Muscle of back (tissue), 11 donors: ENCODE results near the gene FHIT. TPM values are rescaled to one million over a fixed set of nuclear protein-coding genes. Genes with fewer than 3 reads are reported as not detected.
A peak's percentile ranks its signal among the peaks of the same experiment; 100 is the strongest.
"Not testable (repeated sequence)": the region's sequence is repeated elsewhere in the genome, so short reads cannot be mapped to it uniquely, and the experiment has no call there.

Experiments used
- DNase-seq, 3 donors: peaks; one replicate each; pipeline versions ENCODE4 v3.0.0 to v3.0.0-alpha.2; 2013
- polyA plus RNA-seq, 10 donors: library from polyadenylated mRNA; unstranded; fragments of 120-200 nt; gene quantifications; one replicate each; pipeline ENCODE4 v1.2.1, GENCODE V29; 2013; ENCODE audit not compliant: insufficient read length in 10 of 10

FHIT gene
- polyA plus RNA-seq, 10 donors, result 4.2 to 8.0 (median 5.8) TPM

- DNase-seq, result peak; percentile 16 to 81 (median 36)
Measured at GRCh38 chr3:60708191-60708975, 542.9 kb downstream of the FHIT start.

GRCh38 chr3:60707452-60708020, 543.7 kb downstream of the FHIT start:
- no peak for DNase-seq

GRCh38 chr3:60703956-60704736, 547.1 kb downstream of the FHIT start:
- DNase-seq, result peak in 1 of 3 donors; percentile 25

DNA sequence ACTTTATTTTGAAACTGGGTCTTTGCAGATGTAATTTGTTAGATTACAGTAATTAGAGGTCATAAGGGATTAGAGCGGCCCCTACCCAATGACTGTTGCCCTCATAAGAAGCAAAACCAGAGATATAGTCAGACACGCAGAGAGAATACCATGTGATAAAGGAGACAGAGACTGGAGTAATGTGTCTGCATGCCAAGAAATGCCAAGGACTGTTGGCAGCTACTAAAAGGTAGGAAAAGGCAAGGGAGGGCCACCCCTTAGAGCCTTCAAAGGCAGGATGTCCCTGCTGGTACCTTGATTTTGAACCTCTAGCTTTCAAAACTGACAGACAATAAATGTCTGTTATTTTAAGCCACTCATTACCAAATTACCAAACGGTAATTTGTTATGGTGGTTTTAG, 548.2 kb downstream of the FHIT start:
- no peak for DNase-seq

DNA sequence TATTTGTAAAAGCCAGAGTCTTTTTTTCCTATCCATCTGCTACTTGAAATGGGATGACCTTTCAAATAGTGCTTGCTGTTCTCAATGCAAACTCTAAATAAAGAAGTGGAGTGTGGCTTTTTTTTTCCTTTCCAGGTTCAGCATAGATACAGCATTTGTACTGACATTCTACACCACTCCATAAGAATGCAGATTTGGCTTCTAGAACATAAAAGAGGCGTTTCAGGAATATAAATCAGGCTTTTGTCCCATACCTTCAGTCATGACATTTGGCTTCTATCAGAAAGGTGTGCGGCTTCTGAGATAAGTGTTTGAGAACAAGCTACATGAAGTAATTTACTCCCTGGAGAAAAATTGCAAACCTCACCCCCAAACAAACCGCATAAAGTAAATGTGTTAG, 553.1 kb downstream of the FHIT start:
- DNase-seq, result no peak

- no peak for DNase-seq
Measured at GRCh38 chr3:60697132-60697531, 554.1 kb downstream of the FHIT start.

DNA sequence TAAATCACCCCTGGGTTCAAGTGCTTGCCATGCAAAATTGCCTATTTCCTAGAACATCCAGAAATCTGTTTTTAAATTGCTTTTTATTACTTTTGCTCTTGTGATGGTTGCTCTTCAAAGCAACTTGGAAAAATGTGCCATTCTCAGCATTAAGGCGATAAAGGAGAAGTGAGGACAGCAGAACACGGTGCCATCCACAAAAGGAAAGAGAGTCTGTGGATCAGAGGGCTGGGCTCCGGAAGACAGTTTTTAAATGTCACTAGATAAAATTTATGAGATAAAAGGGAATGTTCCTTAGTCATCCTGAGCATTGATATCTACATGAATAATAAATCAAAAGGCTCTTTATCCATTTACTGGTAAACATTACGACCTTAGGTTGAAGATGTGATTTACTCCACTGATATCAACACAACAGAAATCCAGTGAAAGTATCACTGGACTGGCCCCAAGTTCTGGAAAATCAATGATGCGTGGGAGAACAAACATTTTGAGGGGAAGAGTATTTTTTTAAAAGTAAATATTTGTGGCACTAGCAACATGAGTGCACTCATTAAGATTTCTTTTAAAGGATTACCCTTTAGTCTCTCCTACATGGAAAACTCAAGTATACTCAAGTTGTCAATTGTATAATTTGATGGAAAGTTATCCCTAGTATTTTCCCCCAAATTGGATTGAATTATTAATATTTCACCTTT, 554.7 kb downstream of the FHIT start:
- no peak for DNase-seq

DNA sequence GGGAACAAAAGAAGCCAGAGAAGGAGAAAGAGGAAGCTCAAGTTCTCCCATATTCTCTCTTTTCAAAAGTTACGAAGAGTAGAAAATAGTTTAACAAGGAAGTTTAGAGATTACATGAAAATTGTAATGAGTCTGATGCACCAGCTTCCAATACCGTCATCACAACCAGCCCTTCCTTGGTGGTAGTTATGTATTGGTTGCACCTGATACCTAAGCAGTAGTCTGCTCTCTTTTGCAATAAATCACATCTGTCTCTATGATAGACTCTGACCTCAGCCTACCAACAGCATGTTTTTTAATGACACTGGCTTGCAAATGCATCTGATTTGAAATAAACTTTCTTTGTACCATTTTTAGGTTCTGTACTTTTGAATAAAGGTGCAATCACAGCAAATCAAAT, 575.8 kb downstream of the FHIT start:
- DNase-seq, result no peak

DNA sequence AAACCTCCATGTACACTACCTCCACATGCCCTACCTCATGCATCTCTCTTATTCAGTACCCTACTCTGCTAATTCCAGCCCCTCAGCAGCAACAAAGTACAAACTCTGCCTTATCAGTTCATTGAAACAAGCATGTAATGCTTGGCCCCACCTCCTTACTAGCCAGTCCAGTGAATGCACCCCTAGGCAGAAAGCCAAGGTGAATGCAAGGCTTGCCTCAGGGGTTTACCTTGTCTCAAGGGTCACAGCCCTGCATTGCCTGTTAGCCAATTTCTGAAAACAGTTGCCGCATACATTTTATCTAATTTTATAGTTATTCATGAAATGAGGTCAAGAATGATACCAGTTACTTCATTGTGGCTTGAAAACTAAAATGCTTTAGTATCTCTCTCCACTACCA, 576.4 kb downstream of the FHIT start:
- DNase-seq, result no peak

DNA sequence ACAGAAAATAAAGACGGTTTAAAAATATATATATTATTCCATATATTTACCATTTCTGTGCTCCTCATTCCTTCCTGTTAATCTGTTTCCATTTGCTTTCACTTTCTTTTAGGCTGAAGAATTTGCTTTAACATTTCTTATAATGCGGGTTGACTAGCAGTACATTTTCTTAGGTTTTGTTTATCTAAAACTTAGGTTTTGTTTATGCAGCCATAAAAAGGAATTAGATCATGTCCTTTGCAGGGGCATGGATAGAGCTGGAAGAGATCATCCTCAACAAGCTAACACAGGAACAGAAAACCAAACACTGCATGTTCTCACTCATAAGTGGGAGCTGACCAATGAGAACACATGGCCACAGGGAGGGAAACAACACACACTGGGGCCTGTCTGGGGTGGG, 578.1 kb downstream of the FHIT start:
- no peak for DNase-seq

GRCh38 chr3:60672337-60672736, 578.9 kb downstream of the FHIT start:
- not testable (repeated sequence) for DNase-seq

GRCh38 chr3:60669636-60670035, 581.6 kb downstream of the FHIT start:
- no peak for DNase-seq

DNA sequence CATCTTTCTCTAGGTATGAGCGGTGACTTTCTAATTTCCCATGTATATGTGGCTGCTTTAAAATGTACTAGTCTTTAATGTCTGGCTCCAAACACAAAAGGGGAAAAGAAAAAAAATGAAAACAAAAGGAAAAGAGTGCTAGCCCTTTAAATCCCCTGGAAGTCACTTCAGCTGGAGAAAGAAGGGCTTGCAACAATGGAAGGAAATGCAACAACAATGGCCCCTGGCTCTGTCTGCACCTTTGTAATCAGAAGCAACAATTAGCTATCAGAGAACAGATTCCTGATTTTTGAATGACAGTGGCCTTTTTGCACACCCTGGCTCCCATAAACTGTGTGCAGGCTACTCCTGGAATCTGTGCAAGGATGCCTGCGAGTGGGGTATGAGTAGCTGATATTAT, 591.2 kb downstream of the FHIT start:
- no peak for DNase-seq

DNA sequence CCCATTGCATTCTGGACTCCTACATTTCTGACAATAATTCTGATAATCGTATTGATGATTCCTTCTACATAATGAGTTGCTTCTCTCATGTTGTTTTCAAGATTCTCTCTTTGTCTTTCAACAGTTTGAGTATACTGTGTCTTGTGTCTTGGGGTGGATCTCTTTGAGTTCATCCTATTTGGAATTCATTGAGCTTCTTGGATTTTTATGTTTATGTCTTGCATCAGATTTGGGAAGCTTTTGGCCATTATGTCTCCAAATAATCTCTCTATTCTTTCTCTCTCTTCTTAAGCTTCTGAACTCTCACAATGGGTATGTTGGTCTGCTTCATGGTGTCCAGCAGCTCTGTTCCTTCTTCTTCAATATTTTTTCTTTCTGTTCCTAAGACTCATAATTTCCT, 592.2 kb downstream of the FHIT start:
- no peak for DNase-seq

GRCh38 chr3:60657972-60658371, 593.3 kb downstream of the FHIT start:
- DNase-seq, result no peak

DNA sequence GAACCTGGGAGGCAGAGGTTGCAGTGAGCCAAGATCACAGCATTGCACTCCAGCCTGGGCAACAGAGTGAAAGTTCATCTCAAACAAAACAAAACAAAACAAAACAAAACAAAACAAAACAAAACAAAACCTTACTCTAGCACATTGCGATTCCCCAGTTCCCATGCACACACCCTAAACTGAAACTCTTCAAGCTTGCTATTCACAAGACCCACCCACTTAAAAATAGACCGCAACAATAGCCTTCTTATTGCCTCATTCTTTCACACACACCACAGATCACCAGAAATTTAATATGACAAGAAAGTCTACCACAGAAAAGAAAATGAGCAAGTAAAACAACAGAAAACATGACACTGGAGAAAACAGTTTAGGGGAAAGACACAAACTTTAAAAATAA, 598.4 kb downstream of the FHIT start:
- no peak for DNase-seq

DNA sequence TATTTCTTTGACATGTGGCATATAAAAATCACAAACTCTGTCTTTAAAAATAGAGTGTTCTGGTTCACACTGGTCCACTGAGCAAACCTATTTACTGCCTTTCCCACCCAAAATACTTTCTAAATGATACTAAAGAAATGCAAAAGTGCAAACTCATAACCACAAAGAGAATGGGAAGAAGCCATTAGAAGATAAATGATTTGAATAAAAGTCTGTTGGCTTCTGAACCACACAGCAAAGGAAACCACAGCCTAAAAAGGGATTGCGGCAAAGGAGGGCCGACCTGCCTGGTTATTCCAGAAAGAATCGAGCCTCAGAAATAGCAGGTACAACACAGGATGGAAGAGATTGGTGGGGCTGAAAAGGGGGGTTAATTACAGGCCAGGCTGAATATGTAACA, 599.5 kb downstream of the FHIT start:
- DNase-seq, result no peak

- DNase-seq, result no peak
Measured at GRCh38 chr3:60650171-60650570, 601.1 kb downstream of the FHIT start.

DNA sequence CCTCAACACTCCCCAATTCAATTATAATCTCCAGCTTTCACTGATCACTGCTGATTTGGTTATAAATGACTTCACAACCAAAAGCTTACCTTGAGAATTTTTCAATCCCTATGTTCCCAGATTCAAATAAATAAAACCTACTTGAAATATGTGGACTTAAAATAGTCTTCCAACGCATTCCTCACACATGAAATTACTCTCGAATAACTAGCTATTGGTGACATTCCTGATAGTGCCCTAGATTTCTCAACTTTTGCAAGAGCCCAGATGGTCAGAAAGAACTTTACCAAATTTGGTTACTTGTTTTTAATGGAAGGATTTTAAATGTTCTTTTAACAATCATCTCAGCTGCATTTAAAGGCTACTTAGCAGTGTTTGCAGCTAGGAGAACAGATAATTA, 605.5 kb downstream of the FHIT start:
- DNase-seq, result no peak

DNA sequence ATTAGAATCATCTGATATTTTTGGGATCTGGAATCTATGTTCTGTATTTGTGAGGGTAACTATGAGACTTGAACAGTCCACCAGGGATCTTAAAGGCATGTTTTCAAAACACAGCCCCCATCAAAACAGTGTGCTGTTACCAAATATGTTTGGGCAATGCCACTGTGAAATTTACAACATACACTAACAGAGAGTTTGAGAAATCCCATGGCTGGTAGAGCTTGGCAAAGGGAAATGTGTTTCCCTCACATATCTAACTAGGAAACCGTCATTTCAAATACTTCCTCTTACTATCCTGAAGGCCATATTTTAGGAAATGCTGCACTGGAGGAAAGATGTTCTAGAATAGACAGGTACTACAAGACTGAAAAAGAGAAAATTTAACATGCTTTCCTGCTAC, 607.4 kb downstream of the FHIT start:
- no peak for DNase-seq

DNA sequence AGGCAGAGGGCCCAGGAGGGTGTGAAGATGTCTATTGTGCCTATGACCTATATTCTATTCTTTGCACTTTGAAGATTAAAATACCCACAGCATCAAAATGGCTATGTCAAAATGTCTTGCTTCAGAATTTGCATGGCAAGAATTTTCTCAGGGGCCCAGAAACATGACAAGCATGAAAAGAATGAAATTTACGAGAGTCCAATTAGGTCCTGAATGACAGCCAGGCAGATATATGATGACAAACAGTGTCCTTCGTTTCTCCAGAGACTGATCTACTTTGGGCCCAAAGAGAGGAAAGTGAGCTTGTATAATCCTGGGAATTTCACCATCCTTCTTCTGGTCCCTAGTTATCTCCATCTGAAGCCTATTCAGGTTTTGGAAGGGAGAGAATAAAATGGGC, 609.9 kb downstream of the FHIT start:
- no peak for DNase-seq

DNA sequence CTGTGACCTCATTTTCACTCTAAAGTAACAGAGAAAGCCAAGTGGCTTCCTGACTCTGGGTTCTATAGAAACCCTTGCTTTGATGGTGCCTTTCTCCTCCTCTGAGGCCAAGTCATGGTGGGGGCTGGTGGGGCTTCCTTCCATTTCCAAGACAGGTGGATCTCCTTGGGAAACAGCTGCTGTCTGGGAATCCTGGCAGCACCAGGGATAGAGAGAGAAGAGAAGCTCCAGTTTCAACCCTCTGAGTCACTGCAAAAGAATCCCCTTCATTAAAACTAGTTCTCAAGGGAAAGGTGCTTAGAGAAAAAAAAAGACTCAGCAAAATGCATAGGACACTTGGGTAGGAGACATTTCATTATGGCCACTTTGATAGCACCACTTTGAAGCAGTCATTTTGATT, 614.4 kb downstream of the FHIT start:
- DNase-seq, result peak; percentile 25 to 42 (median 27)
